HCT116 (cell line): Measurements from ENCODE around the gene RNU7-1. TPM values are rescaled to one million over a fixed set of nuclear protein-coding genes. Genes with fewer than 3 reads are reported as not detected.

Experiments
- ATAC-seq: fragments of 200-7000 bp; cut with Tn5 transposase; 2 replicates; pipeline ENCODE4 v1.9.1; 2020; ENCODE audit warnings: mild to moderate bottlenecking, moderate library complexity
- BruUV-seq: library from RNA; stranded (reverse); fragments of 400-500 nt; replicated peaks from 2 replicates; lab custom pipeline; 2021; lab: Mats Ljungman, UMichigan
- CTCF ChIA-PET: fragments of 300-600 bp; sonication (Branson Sonifier 250); formaldehyde crosslinking; loops from one replicate; lab custom pipeline; 2021; ENCODE audit warnings: antibody characterized with exemption; lab: Charles Lee
- POLR2A ChIA-PET: fragments of 300-600, 350-600 bp; sonication (Branson Sonifier 250); formaldehyde crosslinking; loops from one replicate; lab custom pipeline; 2021; ENCODE audit warnings: antibody characterized with exemption; lab: Charles Lee
- RAD21 ChIA-PET, 2 experiments: fragments of 300-600 bp; sonication (Branson Sonifier 250); formaldehyde crosslinking; loops; one replicate each; lab custom pipeline; 2023; ENCODE audit warnings: low total read pairs in 2 of 2; ENCODE audit not compliant: uncharacterized antibody in 2 of 2, unreplicated experiment in 2 of 2, low non-redundant PET in 1 of 2; lab: Charles Lee
- DNase-seq: peaks from one replicate; pipeline ENCODE4 v3.0.0-alpha.2; 2010; ENCODE audit warnings: low read depth, low spot score
- H2AFZ ChIP-seq: fragments of 200-600 bp; shearing (Covaris generic), sonication (generic); 2 replicates; pipeline ENCODE4 v1.6.1; 2017; ENCODE audit warnings: low read depth, mixed run types, mixed read lengths, antibody characterized with exemption, low read length; ENCODE audit not compliant: poor library complexity, severe bottlenecking
- H3K27ac ChIP-seq: 2 replicates; pipeline ENCODE4 v1.5.1; 2012; ENCODE audit warnings: low read depth, low read length
- H3K27me3 ChIP-seq: fragments of 200-600 bp; sonication (generic); 2 replicates; pipeline ENCODE4 v1.6.1; 2016; ENCODE audit warnings: mixed run types, low read length, mixed read lengths; ENCODE audit not compliant: insufficient read depth
- H3K36me3 ChIP-seq, 2 experiments: fragments of 200-500 bp in 1 of 2; fragments of 200-600 bp in 1 of 2; sonication (Bioruptor generic) in 1 of 2; sonication (generic) in 1 of 2; 2 replicates each; pipeline versions ENCODE4 v1.5.1 to v1.6.1; 2014 to 2016; ENCODE audit warnings: low read length in 2 of 2, inconsistent platforms in 1 of 2, mixed read lengths in 1 of 2, mixed run types in 1 of 2; ENCODE audit not compliant: insufficient read depth in 2 of 2, control insufficient read depth in 1 of 2
- H3K4me1 ChIP-seq, 2 experiments: fragments of 200-600 bp in 1 of 2; sonication (generic) in 1 of 2; 2 replicates each; pipeline versions ENCODE4 v1.5.1 to v1.6.1; 2012 to 2017; ENCODE audit warnings: low read length in 2 of 2, inconsistent platforms in 1 of 2, mild to moderate bottlenecking in 1 of 2, mixed read lengths in 1 of 2, mixed run types in 1 of 2, moderate library complexity in 1 of 2; ENCODE audit not compliant: insufficient read depth in 2 of 2, control insufficient read depth in 1 of 2
- H3K4me2 ChIP-seq: fragments of 200-600 bp; sonication (generic); 2 replicates; pipeline ENCODE4 v1.6.1; 2017; ENCODE audit warnings: mixed run types, low read length, mixed read lengths
- H3K4me3 ChIP-seq, 2 experiments: fragments of 200-600 bp in 1 of 2; sonication (generic) in 1 of 2; replicated peaks in 1 of 2; 2 replicates each; pipeline ENCODE4 v1.5.1; 2011 to 2016; ENCODE audit warnings: low read length in 2 of 2, control low read depth in 1 of 2, low read depth in 1 of 2, mild to moderate bottlenecking in 1 of 2, mixed read lengths in 1 of 2, mixed run types in 1 of 2
- H3K79me2 ChIP-seq: fragments of 200-600 bp; sonication (generic); 2 replicates; pipeline ENCODE4 v1.6.1; 2017; ENCODE audit warnings: mild to moderate bottlenecking, mixed run types, low read length, moderate library complexity, mixed read lengths; ENCODE audit not compliant: insufficient read depth
- H3K9ac ChIP-seq: fragments of 200-600 bp; sonication (generic); 2 replicates; pipeline ENCODE4 v1.6.1; 2016; ENCODE audit warnings: low read length, mixed read lengths
- H3K9me2 ChIP-seq: fragments of 200-600 bp; sonication (generic), shearing (Covaris generic); 2 replicates; pipeline ENCODE4 v1.6.1; 2017; ENCODE audit warnings: mixed run types, mild to moderate bottlenecking, moderate library complexity; ENCODE audit not compliant: insufficient read depth
- H3K9me3 ChIP-seq, 2 experiments: fragments of 200-500 bp in 1 of 2; fragments of 200-600 bp in 1 of 2; sonication (Bioruptor generic) in 1 of 2; sonication (generic) in 1 of 2; 2 replicates each; pipeline ENCODE4 v1.6.1; 2014 to 2017; ENCODE audit warnings: low read length in 2 of 2, mixed read lengths in 2 of 2, inconsistent platforms in 1 of 2, low read depth in 1 of 2, mild to moderate bottlenecking in 1 of 2, mixed run types in 1 of 2, moderate library complexity in 1 of 2; ENCODE audit not compliant: control insufficient read depth in 1 of 2, insufficient read depth in 1 of 2
- H4K20me1 ChIP-seq: fragments of 200-600 bp; sonication (generic), shearing (Covaris generic); 2 replicates; pipeline ENCODE4 v1.6.1; 2017; ENCODE audit warnings: mixed run types, mild to moderate bottlenecking, moderate library complexity; ENCODE audit not compliant: insufficient read depth
- CBX3 ChIP-seq: IDR thresholded peaks from 2 replicates; pipeline ENCODE4 v1.6.1; 2012; ENCODE audit warnings: low read depth
- CEBPB ChIP-seq: IDR thresholded peaks from 2 replicates; pipeline ENCODE4 v1.6.1; 2012; ENCODE audit warnings: low read depth
- FOSL1 ChIP-seq: IDR thresholded peaks from 2 replicates; pipeline ENCODE4 v1.6.1; 2012; ENCODE audit warnings: low read depth
- JUND ChIP-seq: IDR thresholded peaks from 2 replicates; pipeline ENCODE4 v1.6.1; 2012
- POLR2AphosphoS5 ChIP-seq: IDR thresholded peaks from 2 replicates; pipeline ENCODE4 v1.6.1; 2011; ENCODE audit warnings: mild to moderate bottlenecking, low read depth, low read length, moderate library complexity
- SIN3A ChIP-seq: IDR thresholded peaks from 2 replicates; pipeline ENCODE4 v1.6.1; 2012; ENCODE audit warnings: low read depth
- SRF ChIP-seq: IDR thresholded peaks from 2 replicates; pipeline ENCODE4 v1.6.1; 2012; ENCODE audit warnings: low read depth
- TCF7L2 ChIP-seq: IDR thresholded peaks from 2 replicates; pipeline ENCODE4 v1.7.0; 2011; ENCODE audit warnings: borderline replicate concordance, inconsistent platforms; ENCODE audit not compliant: insufficient read depth, insufficient read length; ENCODE audit errors: extremely low read depth
- YY1 ChIP-seq: IDR thresholded peaks from 2 replicates; pipeline ENCODE4 v1.6.1; 2011; ENCODE audit warnings: low read length, low read depth, moderate library complexity, mild to moderate bottlenecking; ENCODE audit not compliant: insufficient replicate concordance; ENCODE audit errors: extremely low read depth
- ZFX ChIP-seq: fragments of 450-650 bp; IDR thresholded peaks from 2 replicates; pipeline ENCODE4 v1.6.1; 2017
- intact Hi-C: fragments of 100-400 bp; cut with micrococcal nuclease; formaldehyde crosslinking; loops from 2 replicates; pipeline ENCODE4 v1.10.0; 2022
- total RNA-seq: library from RNA; stranded (reverse); gene quantifications from one replicate; pipeline ENCODE4 v1.2.1, GENCODE V29; 2021; ENCODE audit not compliant: unreplicated experiment
- TF ChIP-seq, protein P1 (sequence below): IDR thresholded peaks from 2 replicates; pipeline ENCODE4 v1.6.1; 2012
- TF ChIP-seq, protein P2 (sequence below): IDR thresholded peaks from 2 replicates; pipeline ENCODE4 v1.6.1; 2012
- TF ChIP-seq, protein P3 (sequence below): IDR thresholded peaks from 2 replicates; pipeline ENCODE4 v1.6.1; 2011; ENCODE audit warnings: mild to moderate bottlenecking, low read length, moderate library complexity; ENCODE audit not compliant: insufficient replicate concordance; ENCODE audit errors: extremely low read depth

RNU7-1 gene
- total RNA-seq, 1 experiment from 2014 or later, result not detected

DNA sequence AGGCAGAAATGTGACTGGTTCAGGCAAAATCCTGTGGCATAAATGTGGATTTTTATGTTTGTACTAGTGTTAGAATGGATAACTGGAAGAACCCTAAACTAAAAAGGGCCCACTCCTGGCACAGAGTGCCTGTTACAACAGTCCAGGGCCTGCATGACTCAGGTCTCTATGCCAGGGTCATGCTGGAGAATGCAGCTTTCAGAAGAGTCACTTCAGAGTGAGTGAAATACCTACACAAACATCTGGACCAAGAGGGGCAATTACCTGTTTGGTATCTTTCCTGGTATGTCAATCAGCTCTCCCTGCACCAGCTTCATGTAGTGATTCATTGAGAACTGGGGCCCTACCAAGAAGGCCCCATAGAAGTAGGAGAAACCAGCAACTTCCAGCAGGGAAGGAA is 37.1 kb downstream of the RNU7-1 start:
- Histone ChIP-seq H3K36me3 (peaks cover 44 to 49% of the 10 kb centered on the region in 2 experiments; a peak in 3 of 4 replicates), H3K79me2 (peaks cover 3% of the 10 kb centered on the region; the same call in 1 of the 2 replicates), H3K27ac (no peak overlapping the region), H3K27me3 (no peaks in the 10 kb centered on the region), H3K9me3 (no peaks in the 10 kb centered on the region), H3K4me2 (no peak overlapping the region), H2AFZ (no peak overlapping the region), H3K9me2 (no peaks in the 10 kb centered on the region), H3K9ac (no peak overlapping the region), H3K4me3 (no peak overlapping the region), H3K4me1 (no peaks in the 10 kb centered on the region), H4K20me1 (no peaks in the 10 kb centered on the region)
- intact Hi-C loops, result no loop called here
- BruUV-seq, result no TSS peak
- TF ChIP-seq JUND (no peak), POLR2AphosphoS5 (no peak), SIN3A (no peak), CEBPB (no peak), FOSL1 (no peak), SRF (no peak), ZFX (no peak), YY1 (no peak), CBX3 (no peak), TCF7L2 (no peak)
- TF ChIP-seq, protein P1, sequence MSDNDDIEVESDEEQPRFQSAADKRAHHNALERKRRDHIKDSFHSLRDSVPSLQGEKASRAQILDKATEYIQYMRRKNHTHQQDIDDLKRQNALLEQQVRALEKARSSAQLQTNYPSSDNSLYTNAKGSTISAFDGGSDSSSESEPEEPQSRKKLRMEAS, result no peak
- TF ChIP-seq, protein P2, sequence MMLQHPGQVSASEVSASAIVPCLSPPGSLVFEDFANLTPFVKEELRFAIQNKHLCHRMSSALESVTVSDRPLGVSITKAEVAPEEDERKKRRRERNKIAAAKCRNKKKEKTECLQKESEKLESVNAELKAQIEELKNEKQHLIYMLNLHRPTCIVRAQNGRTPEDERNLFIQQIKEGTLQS, result no peak
- TF ChIP-seq, protein P3, sequence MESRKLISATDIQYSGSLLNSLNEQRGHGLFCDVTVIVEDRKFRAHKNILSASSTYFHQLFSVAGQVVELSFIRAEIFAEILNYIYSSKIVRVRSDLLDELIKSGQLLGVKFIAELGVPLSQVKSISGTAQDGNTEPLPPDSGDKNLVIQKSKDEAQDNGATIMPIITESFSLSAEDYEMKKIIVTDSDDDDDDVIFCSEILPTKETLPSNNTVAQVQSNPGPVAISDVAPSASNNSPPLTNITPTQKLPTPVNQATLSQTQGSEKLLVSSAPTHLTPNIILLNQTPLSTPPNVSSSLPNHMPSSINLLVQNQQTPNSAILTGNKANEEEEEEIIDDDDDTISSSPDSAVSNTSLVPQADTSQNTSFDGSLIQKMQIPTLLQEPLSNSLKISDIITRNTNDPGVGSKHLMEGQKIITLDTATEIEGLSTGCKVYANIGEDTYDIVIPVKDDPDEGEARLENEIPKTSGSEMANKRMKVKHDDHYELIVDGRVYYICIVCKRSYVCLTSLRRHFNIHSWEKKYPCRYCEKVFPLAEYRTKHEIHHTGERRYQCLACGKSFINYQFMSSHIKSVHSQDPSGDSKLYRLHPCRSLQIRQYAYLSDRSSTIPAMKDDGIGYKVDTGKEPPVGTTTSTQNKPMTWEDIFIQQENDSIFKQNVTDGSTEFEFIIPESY, result no peak
- ATAC-seq (no peak), DNase-seq (no peak)
- ChIA-PET RAD21 (no interaction called here), POLR2A (interaction anchor here (0.8 kb wide), 1 partner anchor 38 kb away, joined by 3 read pairs; the partner anchor contains the start of gene LPCAT3), CTCF (no interaction called here)
